Measurements from ENCODE around the gene DESI1. TPM values are rescaled to one million over a fixed set of nuclear protein-coding genes. Genes with fewer than 3 reads are reported as not detected.
"Not testable (repeated sequence)": the region's sequence is repeated elsewhere in the genome, so short reads cannot be mapped to it uniquely, and the experiment has no call there.

Gene DESI1
- total RNA-seq, 1 donor from 2014 or later = 38.7 TPM

- not testable (repeated sequence) for DNase-seq (ENCODE audit: low spot score)
Observed at GRCh38 chr22:41634610-41635009, 13.8 kb upstream of the DESI1 start.

DNA sequence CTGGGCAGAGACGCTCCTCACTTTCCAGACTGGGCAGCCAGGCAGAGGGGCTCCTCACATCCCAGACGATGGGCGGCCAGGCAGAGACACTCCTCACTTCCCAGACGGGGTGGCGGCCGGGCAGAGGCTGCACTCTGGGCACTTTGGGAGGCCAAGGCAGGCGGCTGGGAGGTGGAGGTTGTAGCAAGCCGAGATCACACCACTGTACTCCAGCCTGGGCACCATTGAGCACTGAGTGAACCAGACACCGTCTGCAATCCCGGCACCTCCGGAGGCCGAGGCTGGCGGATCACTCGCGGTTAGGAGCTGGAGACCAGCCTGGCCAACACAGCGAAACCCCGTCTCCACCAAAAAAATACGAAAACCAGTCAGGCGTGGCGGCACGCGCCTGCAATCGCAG lies 10.8 kb upstream of the DESI1 start:
- DNase-seq (ENCODE audit: low spot score) = not testable (repeated sequence)

GRCh38 chr22:41631115-41631514 lies 10.3 kb upstream of the DESI1 start:
- not testable (repeated sequence) for DNase-seq (ENCODE audit: low spot score)

DNA sequence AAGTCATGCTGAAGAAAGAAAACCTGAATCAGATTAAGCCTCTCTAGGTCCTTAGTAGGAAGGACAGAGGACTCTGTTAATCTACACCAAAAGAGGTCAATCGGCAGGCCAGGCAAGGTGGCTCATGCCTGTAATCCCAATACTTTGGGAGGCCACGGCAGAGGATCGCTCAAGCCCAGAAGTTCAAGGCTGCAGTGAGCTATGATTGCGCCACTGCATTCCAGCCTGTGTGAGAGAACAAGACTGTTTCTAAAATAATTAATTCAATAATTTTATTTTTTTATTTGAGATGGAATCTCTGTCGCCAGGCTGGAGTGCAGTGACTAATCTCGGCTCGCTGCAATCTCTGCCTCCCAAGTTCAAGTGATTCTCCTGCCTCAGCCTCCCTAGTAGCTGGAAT lies 4.7 kb upstream of the DESI1 start:
- no peak for DNase-seq (ENCODE audit: low spot score)

DNA sequence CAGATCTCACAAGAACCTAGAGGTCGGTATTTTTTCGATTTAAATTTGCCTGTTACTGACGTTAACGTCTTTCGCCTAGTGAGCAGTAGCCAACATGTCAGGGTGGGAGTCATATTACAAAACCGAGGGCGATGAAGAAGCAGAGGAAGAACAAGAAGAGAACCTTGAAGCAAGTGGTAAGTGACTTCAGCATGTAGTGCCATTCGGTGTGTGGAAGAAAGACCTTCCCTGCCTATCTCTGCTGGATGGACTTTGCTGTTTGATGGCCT lies 1.0 kb upstream of the DESI1 start:
- no peak for DNase-seq (ENCODE audit: low spot score)

- peak; percentile 100 for DNase-seq (ENCODE audit: low spot score)
Observed at GRCh38 chr22:41621099-41621910, 462 bp upstream of the DESI1 start, which contains the start of gene XRCC6. XRCC6 (plus strand) TSS chr22:41621295; CDS start chr22:41622005, 710 bp downstream.

DNA sequence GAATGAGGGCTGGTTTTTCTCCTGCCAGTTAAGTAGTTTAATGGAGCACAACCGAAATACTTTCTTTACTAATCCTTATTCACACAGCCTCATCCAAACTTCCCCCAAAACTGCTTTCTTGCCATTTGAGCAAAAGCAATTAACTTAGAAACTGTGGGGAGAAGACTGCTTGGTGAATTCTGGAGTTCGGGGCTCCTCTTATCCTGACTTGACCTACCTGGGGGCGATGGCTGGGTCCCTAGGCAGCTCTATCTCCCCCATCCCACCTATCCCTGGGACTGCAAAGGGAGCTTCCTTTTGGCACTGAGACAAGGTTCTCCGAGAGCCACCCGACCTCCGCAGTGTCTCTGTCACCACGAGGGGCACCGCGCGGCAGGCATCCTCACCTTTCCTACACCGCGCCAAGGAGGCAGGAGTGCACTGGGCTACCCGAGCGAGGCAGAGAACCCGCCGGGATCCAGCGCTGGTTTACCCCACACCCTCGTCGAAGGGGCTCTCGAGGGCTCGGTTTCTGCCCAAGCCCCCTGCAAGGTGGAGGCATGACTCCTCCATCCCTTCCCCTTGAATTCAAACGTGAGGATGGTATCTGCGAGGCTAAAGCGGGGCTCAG lies 759 bp downstream of the DESI1 start:
- peak; percentile 62 for DNase-seq (ENCODE audit: low spot score)

GRCh38 chr22:41613456-41613855 lies 7.4 kb downstream of the DESI1 start:
- DNase-seq (ENCODE audit: low spot score) = no peak

DNA sequence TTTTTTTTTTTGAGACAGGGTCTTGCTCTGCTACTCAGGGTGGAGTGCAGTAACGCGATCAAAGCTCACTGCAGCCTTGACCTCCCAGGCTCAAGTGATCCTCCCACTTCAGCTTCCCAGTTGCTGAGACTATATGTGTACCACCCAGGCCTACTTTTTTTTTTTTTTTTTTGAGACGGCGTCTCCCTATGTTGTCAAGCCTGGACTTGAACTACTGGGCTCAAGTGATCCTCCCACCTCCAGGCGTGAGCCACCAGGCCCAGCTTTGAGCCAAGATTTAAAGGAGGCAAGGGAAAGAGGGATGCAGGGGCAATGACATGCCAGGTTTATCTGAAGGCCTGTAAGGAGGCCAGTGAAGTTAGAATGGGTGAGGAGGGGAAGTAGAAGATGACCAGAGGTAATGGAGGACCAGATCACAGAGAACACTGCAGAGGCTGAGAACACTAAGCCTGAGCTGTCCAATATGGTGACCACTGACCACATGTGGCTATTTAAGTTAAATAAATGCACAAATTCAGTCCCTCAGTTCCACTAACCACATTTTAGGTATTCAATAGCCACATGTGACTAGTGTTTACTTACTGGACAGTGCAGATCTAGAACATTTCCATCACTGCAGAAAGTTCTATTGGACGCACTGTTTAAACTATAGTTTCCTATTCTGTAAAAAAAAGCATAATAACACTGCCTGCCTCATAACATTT lies 8.1 kb downstream of the DESI1 start:
- no peak for DNase-seq (ENCODE audit: low spot score)

GRCh38 chr22:41608386-41608785 lies 12.5 kb downstream of the DESI1 start:
- no peak for DNase-seq (ENCODE audit: low spot score)

DNA sequence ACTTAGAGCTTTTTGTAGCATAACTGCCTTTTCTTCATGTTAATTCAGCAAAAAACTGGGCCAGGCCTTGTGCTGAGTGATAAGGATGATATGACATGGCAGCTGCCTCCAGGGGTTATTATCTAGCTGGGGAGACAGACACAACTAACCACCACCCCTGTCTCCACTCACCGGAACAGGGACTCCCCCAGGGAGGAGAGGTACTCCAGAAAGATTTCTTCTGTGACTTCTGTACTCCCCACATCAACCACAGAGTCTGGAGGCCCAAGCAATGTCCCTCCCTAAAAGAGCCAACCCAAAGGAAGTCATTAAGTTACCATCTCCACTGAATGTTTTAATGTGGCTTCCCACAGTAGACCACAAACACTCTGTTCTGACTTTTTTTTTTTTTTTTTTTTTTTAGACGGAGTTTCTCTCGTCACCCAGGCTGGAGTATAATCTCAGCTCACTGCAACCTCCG lies 16.9 kb downstream of the DESI1 start:
- no peak for DNase-seq (ENCODE audit: low spot score)

DNA sequence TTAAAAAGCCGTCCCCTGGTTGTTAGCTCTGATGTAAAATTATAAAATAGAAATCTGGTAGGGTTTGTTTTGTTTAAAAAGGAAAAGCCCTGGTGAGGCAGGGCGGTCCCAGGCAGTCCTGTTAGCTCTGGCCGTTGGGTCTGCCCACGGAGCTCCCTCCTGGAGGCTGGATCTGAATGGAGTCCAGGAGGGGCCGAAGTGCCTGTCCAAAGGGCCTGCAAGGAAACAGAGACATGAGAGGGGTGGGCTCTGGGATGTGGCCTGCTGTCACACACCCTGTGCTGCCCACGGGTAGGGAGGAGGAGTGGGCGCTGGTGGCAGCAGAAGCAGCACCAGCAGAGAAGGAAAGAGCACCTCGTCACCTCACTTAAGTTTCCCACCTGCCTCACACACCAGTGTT lies 19.9 kb downstream of the DESI1 start:
- DNase-seq (ENCODE audit: low spot score) = no peak

DNA sequence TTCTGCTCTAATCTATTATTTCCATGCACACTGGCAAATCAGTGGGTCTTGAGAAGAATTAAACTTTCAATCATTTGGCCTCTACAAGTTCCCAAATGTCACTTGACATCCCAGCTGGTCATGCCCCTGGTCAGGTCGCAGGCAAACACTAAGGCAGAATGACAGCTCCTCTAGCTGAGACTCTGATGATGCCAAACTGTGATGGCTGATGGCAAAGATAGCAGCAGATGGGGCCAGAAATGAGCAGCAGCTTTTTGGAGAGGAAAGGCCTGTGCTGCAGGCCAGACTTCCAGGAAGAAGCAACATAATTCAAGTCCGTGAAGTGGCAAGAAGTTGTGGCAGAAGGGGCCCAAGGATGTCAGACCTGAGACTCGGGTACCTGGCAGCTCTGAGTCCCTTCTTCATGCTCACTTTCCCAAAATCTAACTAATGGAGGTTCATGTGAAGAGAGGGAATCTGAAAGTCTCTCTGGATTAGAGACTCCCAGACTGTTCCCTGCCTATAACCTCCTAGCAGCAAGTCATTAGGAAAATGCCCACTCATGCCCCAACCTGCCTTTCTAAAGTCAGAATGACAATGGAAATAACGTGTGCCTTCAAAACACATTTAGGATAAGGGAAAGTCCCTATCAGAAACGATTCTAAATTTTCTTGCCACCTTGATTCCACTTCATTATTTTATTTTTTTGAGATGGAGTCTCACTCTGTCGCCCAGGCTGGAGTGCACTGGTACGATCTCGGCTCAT lies 21.8 kb downstream of the DESI1 start:
- no peak for DNase-seq (ENCODE audit: low spot score)

- DNase-seq (ENCODE audit: low spot score) = no peak
Observed at GRCh38 chr22:41598081-41598480, 22.8 kb downstream of the DESI1 start.

- DNase-seq (ENCODE audit: low spot score) = no peak
Observed at GRCh38 chr22:41597635-41597953, 23.2 kb downstream of the DESI1 start.

GRCh38 chr22:41596776-41597634 lies 23.8 kb downstream of the DESI1 start:
- no peak for DNase-seq (ENCODE audit: low spot score)

DNA sequence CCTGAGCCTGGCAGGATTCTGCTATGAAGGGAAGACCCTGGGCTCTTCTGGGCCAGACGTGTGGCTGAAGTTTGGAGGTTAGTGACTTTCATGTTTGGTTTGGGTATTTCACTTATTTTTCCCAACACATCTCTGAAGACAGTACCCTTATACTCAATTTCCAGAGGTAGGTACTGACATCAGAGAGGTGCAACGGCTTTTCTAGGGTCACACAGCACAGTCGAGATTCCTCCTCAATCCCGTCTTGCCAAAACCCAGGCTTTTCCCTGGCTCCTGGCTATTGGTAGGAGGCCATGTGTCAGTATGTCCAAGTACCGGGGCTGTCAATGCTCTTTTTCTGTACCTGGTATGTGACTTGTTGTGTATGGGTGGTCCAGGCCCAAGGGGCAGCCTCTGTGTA lies 25.1 kb downstream of the DESI1 start:
- DNase-seq (ENCODE audit: low spot score) = no peak

GRCh38 chr22:41593336-41593960 lies 27.4 kb downstream of the DESI1 start:
- not testable (repeated sequence) for DNase-seq (ENCODE audit: low spot score)

DNA sequence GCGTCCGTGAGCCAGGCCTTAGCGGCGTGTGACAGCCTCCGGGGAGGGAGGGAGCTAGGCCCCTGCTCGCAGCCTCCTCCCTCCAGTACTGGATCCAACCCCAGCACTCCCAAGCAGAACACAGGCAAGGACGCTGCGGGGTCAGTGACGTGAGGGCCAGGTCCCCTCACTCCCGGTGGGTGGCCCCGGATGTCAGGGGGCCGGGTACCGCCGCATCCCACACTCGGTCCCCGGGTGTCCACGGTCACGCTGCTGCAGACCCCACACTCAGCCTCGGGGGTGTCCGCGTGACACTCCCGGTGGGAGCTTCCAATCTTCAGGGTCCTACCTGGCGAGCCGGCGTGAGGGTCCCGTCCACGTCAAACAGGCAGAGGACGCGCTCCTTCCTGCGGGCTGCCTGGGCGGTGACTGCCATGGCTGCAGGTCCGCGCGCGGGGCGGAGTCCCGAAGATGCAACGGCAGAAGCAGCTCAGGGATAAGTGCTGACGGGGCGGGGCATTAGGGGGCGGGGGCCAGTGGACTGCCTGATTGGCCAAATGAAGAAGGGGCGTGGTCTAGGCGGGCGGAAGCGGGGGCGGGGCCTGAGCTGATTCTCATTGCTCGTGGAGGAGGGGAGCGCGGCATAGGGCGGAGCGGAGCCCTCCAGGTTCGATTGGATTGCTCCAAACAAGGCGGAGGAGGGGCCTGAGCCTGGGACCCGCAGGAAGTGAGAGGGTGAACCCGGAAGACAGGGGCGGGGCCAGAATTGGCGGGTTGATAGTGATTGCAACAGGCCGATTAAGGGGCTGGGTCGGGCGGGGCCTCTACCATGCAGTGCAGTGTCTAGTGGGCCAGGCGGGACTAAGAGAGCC lies 31.2 kb downstream of the DESI1 start, which contains the start of gene PMM1:
Gene PMM1, minus strand, starts transcription at position 450 of the 851 bp plus-strand sequence. Its CDS starts 35 bp downstream, at position 415.
- DNase-seq (ENCODE audit: low spot score) = peak; percentile 100

DNA sequence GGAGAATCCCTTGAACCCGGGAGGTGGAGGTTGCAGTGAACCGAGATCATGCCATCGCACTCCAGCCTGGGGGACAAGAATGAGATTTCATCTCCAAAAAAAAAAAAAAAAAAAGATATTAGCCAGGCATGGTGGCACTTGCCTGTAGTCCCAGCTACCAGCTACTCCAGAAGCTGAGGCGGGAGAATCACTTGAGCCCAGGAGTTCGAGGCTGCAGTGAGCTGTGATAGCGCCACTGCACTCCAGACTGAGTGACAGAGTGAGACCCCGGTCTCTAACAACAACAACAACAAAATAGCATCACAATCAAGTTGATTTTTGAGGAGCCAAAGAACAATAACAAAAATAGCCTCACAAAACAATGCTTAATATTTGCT lies 33.5 kb downstream of the DESI1 start:
- DNase-seq (ENCODE audit: low spot score) = no peak

Data from ureter (tissue), 1 donor.